HFFc6 (cell line): ENCODE measurements around the gene RSPH9. TPM values are rescaled to one million over a fixed set of nuclear protein-coding genes. Genes with fewer than 3 reads are reported as not detected.

Experiments used
- DNase-seq: peaks from one replicate; pipeline ENCODE4 v3.0.0-alpha.2; 2018
- H3K27ac Mint-ChIP-seq: 2 replicates; pipeline ENCODE4 v1.8.0; 2020; ENCODE audit warnings: mild to moderate bottlenecking, mixed read lengths
- H3K27me3 Mint-ChIP-seq: 2 replicates; pipeline ENCODE4 v1.8.0; 2021; ENCODE audit warnings: mild to moderate bottlenecking, moderate library complexity, mixed read lengths; ENCODE audit not compliant: insufficient read depth
- H3K36me3 Mint-ChIP-seq: 2 replicates; pipeline ENCODE4 v1.8.0; 2021; ENCODE audit warnings: low read depth, mixed read lengths
- H3K4me1 Mint-ChIP-seq: 2 replicates; pipeline ENCODE4 v1.8.0; 2020; ENCODE audit warnings: low read depth, mixed read lengths
- H3K4me3 Mint-ChIP-seq: 2 replicates; pipeline ENCODE4 v1.8.0; 2020; ENCODE audit warnings: mild to moderate bottlenecking, moderate library complexity, mixed read lengths
- H3K9me3 Mint-ChIP-seq: 2 replicates; pipeline ENCODE4 v1.8.0; 2020; ENCODE audit warnings: mild to moderate bottlenecking, mixed read lengths
- CTCF ChIP-seq: fragments of 200-600 bp; sonication (generic); IDR thresholded peaks from 2 replicates; pipeline ENCODE4 v1.5.0; 2021; ENCODE audit warnings: antibody characterized with exemption, mild to moderate bottlenecking
- total RNA-seq, 6 experiments: library from RNA; stranded (reverse); fragmentation: NEBNext Ultra II Directional; extraction: Animal tissue kit (Norgen Biotek cat#: 25700); gene quantifications; 2 replicates in 1 of 6; 3 replicates in 5 of 6; pipeline ENCODE4 v1.2.3, GENCODE V29; 2021

RSPH9 gene
- total RNA-seq, 6 experiments from 2014 or later: 0.09 to 0.60 (median 0.30) TPM; not detected in 1

- Mint-ChIP-seq H3K36me3 (peaks cover 11% of the 10 kb centered on the region), H3K4me3 (no peak overlapping the region), H3K27me3 (no peaks in the 10 kb centered on the region; the same call in 1 of the 2 replicates), H3K9me3 (no peaks in the 10 kb centered on the region), H3K27ac (no peak overlapping the region), H3K4me1 (peaks cover 21% of the 10 kb centered on the region)
- TF ChIP-seq CTCF: no peak
- DNase-seq: no peak
These were observed 35.7 kb downstream of the RSPH9 start for GRCh38 chr6:43680308-43681200.

GRCh38 chr6:43681303-43681702, 36.5 kb downstream of the RSPH9 start:
- Mint-ChIP-seq H3K36me3 (peaks cover 10% of the 10 kb centered on the region), H3K4me1 (peaks cover 26% of the 10 kb centered on the region), H3K27ac (no peak overlapping the region), H3K9me3 (no peaks in the 10 kb centered on the region), H3K27me3 (no peaks in the 10 kb centered on the region; the same call in 1 of the 2 replicates), H3K4me3 (no peak overlapping the region)
- TF ChIP-seq CTCF: no peak
- no peak for DNase-seq

GRCh38 chr6:43682724-43683429, 38.0 kb downstream of the RSPH9 start:
- no peak overlapping the region for H3K27ac Mint-ChIP-seq

GRCh38 chr6:43683708-43684455, 39.0 kb downstream of the RSPH9 start:
- no peak for DNase-seq
- Mint-ChIP-seq H3K4me3 (no peak overlapping the region), H3K27me3 (no peaks in the 10 kb centered on the region; the same call in 1 of the 2 replicates), H3K9me3 (no peaks in the 10 kb centered on the region), H3K4me1 (peaks cover 41% of the 10 kb centered on the region), H3K27ac (no peak overlapping the region), H3K36me3 (peaks cover 14% of the 10 kb centered on the region; the same call in 1 of the 2 replicates)
- no peak for TF ChIP-seq CTCF

More at GRCh38 chr6:43682724-43683429, 38.0 kb downstream of the RSPH9 start:
- H3K27me3 Mint-ChIP-seq: no peaks in the 10 kb centered on the region; the same call in 1 of the 2 replicates
- no peak overlapping the region for H3K4me3 Mint-ChIP-seq
- peaks cover 34% of the 10 kb centered on the region for H3K4me1 Mint-ChIP-seq
- no peak for DNase-seq
- TF ChIP-seq CTCF: no peak
- no peaks in the 10 kb centered on the region for H3K9me3 Mint-ChIP-seq
- H3K36me3 Mint-ChIP-seq: peaks cover 19% of the 10 kb centered on the region

- H3K27ac Mint-ChIP-seq: peak overlapping the region; percentile 91
- TF ChIP-seq CTCF: no peak
- no peaks in the 10 kb centered on the region for H3K9me3 Mint-ChIP-seq
- H3K4me1 Mint-ChIP-seq: peaks cover 41% of the 10 kb centered on the region
- H3K27me3 Mint-ChIP-seq: no peaks in the 10 kb centered on the region; the same call in 1 of the 2 replicates
- no peak for DNase-seq
- peak overlapping the region; percentile 98 for H3K4me3 Mint-ChIP-seq
- peaks cover 14% of the 10 kb centered on the region; the same call in 1 of the 2 replicates for H3K36me3 Mint-ChIP-seq
These were observed 42.2 kb downstream of the RSPH9 start for GRCh38 chr6:43687079-43687436.
